HepG2 (cell line): Measurements from ENCODE around the gene CHRNB2. TPM values are rescaled to one million over a fixed set of nuclear protein-coding genes. Genes with fewer than 3 reads are reported as not detected.

Source experiments
- ATAC-seq: fragments of 200-7000 bp; cut with Tn5 transposase; 3 replicates; pipeline ENCODE4 v1.9.1; 2020; ENCODE audit warnings: mild to moderate bottlenecking, moderate library complexity
- BruUV-seq: library from RNA; stranded (reverse); fragments of 400-500 nt; replicated peaks from 2 replicates; lab custom pipeline; 2021; lab: Mats Ljungman, UMichigan
- CTCF ChIA-PET: fragments of 300-600 bp; formaldehyde crosslinking; extraction: SDS; loops from one replicate; lab custom pipeline; 2021; ENCODE audit warnings: low total read pairs, inconsistent platforms, low intra/inter-chr PET ratio; lab: Yijun Ruan, JAX
- POLR2A ChIA-PET: fragments of 350-600 bp; sonication (Branson Sonifier 250); formaldehyde crosslinking; loops from one replicate; lab custom pipeline; 2020; ENCODE audit warnings: antibody characterized with exemption, inconsistent platforms; lab: Yijun Ruan, JAX
- DNase-seq: peaks from one replicate; pipeline ENCODE4 v3.0.0-alpha.2; 2015; ENCODE audit warnings: low spot score
- FAIRE-seq: peaks from 3 replicates; lab custom pipeline; 2011; peaks lifted over from hg19 to GRCh38; lab: Jason Lieb, UNC
- H2AFZ ChIP-seq: one replicate; pipeline ENCODE4 v1.6.1; 2011; ENCODE audit warnings: low read length, inconsistent platforms
- H3K27ac ChIP-seq: fragments of 300-600 bp; 3 replicates; pipeline ENCODE4 v1.8.0; 2011; ENCODE audit warnings: mixed run types, mild to moderate bottlenecking, mixed read lengths, low read length, inconsistent platforms; ENCODE audit not compliant: insufficient read depth; ENCODE audit errors: extremely low read length
- H3K27me3 ChIP-seq, 2 experiments: fragments of 200-600 bp in 1 of 2; 2 replicates in 1 of 2; 3 replicates in 1 of 2; pipeline versions ENCODE4 v1.6.0 to v1.8.0; 2011; ENCODE audit warnings: low read length in 2 of 2, mild to moderate bottlenecking in 2 of 2, moderate library complexity in 2 of 2, inconsistent platforms in 1 of 2; ENCODE audit not compliant: insufficient read depth in 2 of 2, control insufficient read depth in 1 of 2
- H3K36me3 ChIP-seq, 2 experiments: fragments of 200-600 bp in 1 of 2; replicated peaks in 1 of 2; 2 replicates in 1 of 2; 3 replicates in 1 of 2; pipeline versions ENCODE4 v1.5.1 to v1.8.0; 2011; ENCODE audit warnings: low read length in 2 of 2, inconsistent platforms in 1 of 2; ENCODE audit not compliant: insufficient read depth in 2 of 2, control insufficient read depth in 1 of 2
- H3K4me1 ChIP-seq: 2 replicates; pipeline ENCODE4 v1.5.1; 2012; ENCODE audit warnings: low read length, inconsistent platforms; ENCODE audit not compliant: insufficient read depth
- H3K4me2 ChIP-seq: 2 replicates; pipeline ENCODE4 v1.6.0; 2011; ENCODE audit warnings: low read depth, low read length, inconsistent platforms
- H3K4me3 ChIP-seq, 3 experiments: fragments of 200-600 bp in 1 of 3; sonication (generic), shearing (Covaris generic) in 1 of 3; replicated peaks in 1 of 3; 2 replicates each; pipeline ENCODE4 v1.5.1; 2011 to 2016; ENCODE audit warnings: low read length in 3 of 3, inconsistent platforms in 2 of 3, low read depth in 2 of 3, mild to moderate bottlenecking in 2 of 3, control low read depth in 1 of 3, mixed read lengths in 1 of 3; ENCODE audit not compliant: insufficient read depth in 1 of 3
- H3K79me2 ChIP-seq: one replicate; pipeline ENCODE4 v1.6.1; 2011; ENCODE audit warnings: low read length, inconsistent platforms; ENCODE audit not compliant: insufficient read depth
- H3K9ac ChIP-seq: 2 replicates; pipeline ENCODE4 v1.6.0; 2011; ENCODE audit warnings: mild to moderate bottlenecking, low read depth, low read length, inconsistent platforms; ENCODE audit not compliant: insufficient read depth
- H3K9me3 ChIP-seq: 2 replicates; pipeline ENCODE4 v1.5.1; 2012; ENCODE audit warnings: mild to moderate bottlenecking, low read length
- H4K20me1 ChIP-seq: 2 replicates; pipeline ENCODE4 v1.6.0; 2011; ENCODE audit warnings: inconsistent platforms, mild to moderate bottlenecking, low read length, moderate library complexity; ENCODE audit not compliant: insufficient read depth
- HOXA3 ChIP-seq: sonication (generic); formaldehyde crosslinking; IDR thresholded peaks from 2 replicates; pipeline ENCODE4 v1.5.0; 2020; ENCODE audit warnings: missing genetic modification reagents
- IKZF1 ChIP-seq: fragments of 450-650 bp; IDR thresholded peaks from 2 replicates; pipeline ENCODE4 v1.7.1; 2016
- IKZF4 ChIP-seq: sonication (generic); formaldehyde crosslinking; IDR thresholded peaks from 2 replicates; pipeline ENCODE4 v1.5.1; 2020; ENCODE audit warnings: borderline replicate concordance, mild to moderate bottlenecking, low read depth, missing genetic modification reagents; ENCODE audit errors: not compliant biosample characterization
- PAWR ChIP-seq: sonication (generic); formaldehyde crosslinking; IDR thresholded peaks from 2 replicates; pipeline ENCODE4 v1.4.0; 2020; ENCODE audit warnings: missing genetic modification reagents, mild to moderate bottlenecking, borderline replicate concordance
- TEAD3 ChIP-seq: optimal IDR thresholded peaks from 2 replicates; pipeline ENCODE3; 2016; ENCODE audit warnings: borderline replicate concordance
- ZKSCAN8 ChIP-seq: IDR thresholded peaks from 2 replicates; pipeline ENCODE4 v1.6.1; 2016; ENCODE audit warnings: borderline replicate concordance, missing genetic modification reagents, missing compliant biosample characterization
- ZNF230 ChIP-seq: sonication (generic); formaldehyde crosslinking; IDR thresholded peaks from 2 replicates; pipeline ENCODE4 v1.4.0; 2020; ENCODE audit warnings: mild to moderate bottlenecking, missing genetic modification reagents
- ZNF34 ChIP-seq: sonication (generic); formaldehyde crosslinking; IDR thresholded peaks from 2 replicates; pipeline ENCODE4 v1.4.0; 2020; ENCODE audit warnings: mild to moderate bottlenecking, missing genetic modification reagents, borderline replicate concordance
- ZNF800 ChIP-seq: sonication (generic); formaldehyde crosslinking; IDR thresholded peaks from 2 replicates; pipeline ENCODE4 v1.4.0; 2020; ENCODE audit warnings: missing genetic modification reagents
- WGBS: methylation state at CpG from one replicate; pipeline ENCODE4 v1.1.6; 2017; ENCODE audit warnings: low lambda C conversion rate; 5-methylcytosine and 5-hydroxymethylcytosine counted together
- in situ Hi-C: cut with HindIII; loops from 2 replicates; pipeline ENCODE4 v1.10.0; 2017; ENCODE audit warnings: low pct_unique_long_range_greater_than_20kb; ENCODE audit not compliant: extremely low pct_ligation_motif_present
- intact Hi-C: fragments of 100-400 bp; cut with micrococcal nuclease; formaldehyde crosslinking; loops from one replicate; pipeline ENCODE4 v1.10.0; 2022; ENCODE audit not compliant: unreplicated experiment
- polyA plus RNA-seq, 8 experiments: library from polyadenylated mRNA; depleted of rRNA in 3 of 8; stranded (reverse) in 7 of 8; unstranded in 1 of 8; fragments of >200 nt; fragmentation: Illumina TruSeq in 4 of 8; extraction: Trizol in 4 of 8; gene quantifications; 2 replicates each; pipeline versions ENCODE4 v1.2.1 to v1.2.3, GENCODE V29; 2011 to 2016; ENCODE audit warnings: low read depth in 4 of 8, missing spikeins in 1 of 8, mixed read lengths in 1 of 8; ENCODE audit not compliant: insufficient read depth in 1 of 8
- total RNA-seq, 5 experiments: library from RNA; depleted of rRNA; stranded (reverse); fragments of >200 nt; fragmentation: Illumina TruSeq; extraction: Trizol; gene quantifications; 2 replicates each; pipeline ENCODE4 v1.2.3, GENCODE V29; 2016; ENCODE audit warnings: low read depth in 1 of 5
- TF ChIP-seq, protein P1 (sequence below): sonication (generic); formaldehyde crosslinking; IDR thresholded peaks from 2 replicates; pipeline ENCODE4 v1.8.1; 2022; ENCODE audit warnings: low read depth, mild to moderate bottlenecking, missing genetic modification reagents

CHRNB2 gene
- total and polyA plus RNA-seq, 2 of the 13 experiments (the other 11 are each of a cell fraction or from before 2014, with no cell fraction given), result 0.03 to 0.07 TPM

DNA sequence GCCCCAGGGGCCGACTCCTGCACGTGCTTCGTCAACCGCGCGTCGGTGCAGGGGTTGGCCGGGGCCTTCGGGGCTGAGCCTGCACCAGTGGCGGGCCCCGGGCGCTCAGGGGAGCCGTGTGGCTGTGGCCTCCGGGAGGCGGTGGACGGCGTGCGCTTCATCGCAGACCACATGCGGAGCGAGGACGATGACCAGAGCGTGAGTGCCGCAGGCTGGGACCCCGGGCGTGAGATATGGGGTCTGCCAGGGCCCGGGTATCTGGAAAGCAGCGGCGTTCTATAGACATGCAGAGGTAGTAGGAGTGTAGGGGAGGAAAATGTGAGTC is 4.3 kb downstream of the CHRNB2 start:
- DNase-seq (no peak), ATAC-seq (no peak), FAIRE-seq (no peak)
- peaks cover 2 to 18% of the 10 kb centered on the region in 2 experiments; a peak in 3 of 5 replicates for H3K27me3 ChIP-seq
- TF ChIP-seq ZNF800 (CRISPR knock-in tag) (no peak), IKZF1 (no peak), ZNF230 (CRISPR knock-in tag) (no peak), PAWR (CRISPR knock-in tag) (no peak), IKZF4 (CRISPR knock-in tag) (no peak), HOXA3 (CRISPR knock-in tag) (no peak), ZNF34 (CRISPR knock-in tag) (no peak), ZKSCAN8 (CRISPR knock-in tag) (no peak), TEAD3 (CRISPR knock-in tag) (no peak)
- TF ChIP-seq, protein P1, sequence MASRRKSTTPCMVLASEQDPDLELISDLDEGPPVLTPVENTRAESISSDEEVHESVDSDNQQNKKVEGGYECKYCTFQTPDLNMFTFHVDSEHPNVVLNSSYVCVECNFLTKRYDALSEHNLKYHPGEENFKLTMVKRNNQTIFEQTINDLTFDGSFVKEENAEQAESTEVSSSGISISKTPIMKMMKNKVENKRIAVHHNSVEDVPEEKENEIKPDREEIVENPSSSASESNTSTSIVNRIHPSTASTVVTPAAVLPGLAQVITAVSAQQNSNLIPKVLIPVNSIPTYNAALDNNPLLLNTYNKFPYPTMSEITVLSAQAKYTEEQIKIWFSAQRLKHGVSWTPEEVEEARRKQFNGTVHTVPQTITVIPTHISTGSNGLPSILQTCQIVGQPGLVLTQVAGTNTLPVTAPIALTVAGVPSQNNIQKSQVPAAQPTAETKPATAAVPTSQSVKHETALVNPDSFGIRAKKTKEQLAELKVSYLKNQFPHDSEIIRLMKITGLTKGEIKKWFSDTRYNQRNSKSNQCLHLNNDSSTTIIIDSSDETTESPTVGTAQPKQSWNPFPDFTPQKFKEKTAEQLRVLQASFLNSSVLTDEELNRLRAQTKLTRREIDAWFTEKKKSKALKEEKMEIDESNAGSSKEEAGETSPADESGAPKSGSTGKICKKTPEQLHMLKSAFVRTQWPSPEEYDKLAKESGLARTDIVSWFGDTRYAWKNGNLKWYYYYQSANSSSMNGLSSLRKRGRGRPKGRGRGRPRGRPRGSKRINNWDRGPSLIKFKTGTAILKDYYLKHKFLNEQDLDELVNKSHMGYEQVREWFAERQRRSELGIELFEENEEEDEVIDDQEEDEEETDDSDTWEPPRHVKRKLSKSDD (CRISPR knock-in tag), result no peak
- no peak overlapping the region for H2AFZ ChIP-seq
- H4K20me1 ChIP-seq, result peaks cover 5% of the 10 kb centered on the region; the same call in 1 of the 2 replicates
- H3K4me1 ChIP-seq, result no peaks in the 10 kb centered on the region
- H3K36me3 ChIP-seq, result no peaks in the 10 kb centered on the region
- H3K4me3 ChIP-seq, result no peak overlapping the region
- H3K27ac ChIP-seq, result no peak overlapping the region
- intact Hi-C loops (no loop called here), in situ Hi-C loops (no loop called here)
- CTCF ChIA-PET, result no interaction called here
- POLR2A ChIA-PET, result interaction anchor here (1.1 kb wide), 1 partner anchor 12 kb away, joined by 3 read pairs; no protein-coding TSS in a partner anchor
- no peak overlapping the region for H3K4me2 ChIP-seq
- H3K9me3 ChIP-seq, result no peaks in the 10 kb centered on the region
- H3K9ac ChIP-seq, result no peak overlapping the region
- H3K79me2 ChIP-seq, result no peaks in the 10 kb centered on the region
- WGBS, result 72% methylated on average over 26 of the region's 29 CpGs
- BruUV-seq, result no TSS peak
